Ovary (tissue), 9 donors: Measurements from ENCODE around the gene NYAP2. TPM values are rescaled to one million over a fixed set of nuclear protein-coding genes. Genes with fewer than 3 reads are reported as not detected.

ENCODE experiments used
- DNase-seq, 5 donors: peaks; one replicate each; pipeline ENCODE4 v3.0.0-alpha.2; 2019 to 2020
- H3K27ac ChIP-seq, 2 donors: fragments of 200-600 bp; one replicate each; pipeline versions ENCODE4 v1.5.1 to v1.8.0; 2019 to 2022
- H3K27me3 ChIP-seq: fragments of 200-600 bp; one replicate; pipeline ENCODE4 v1.8.0; 2022
- H3K36me3 ChIP-seq: fragments of 200-600 bp; sonication (generic); one replicate; pipeline ENCODE4 v1.5.1; 2019
- H3K4me1 ChIP-seq: one replicate; pipeline ENCODE4 v1.8.1; 2013; ENCODE audit warnings: mild to moderate bottlenecking, moderate library complexity; ENCODE audit not compliant: insufficient read depth
- H3K4me3 ChIP-seq: fragments of 200-600 bp; sonication (generic); one replicate; pipeline ENCODE4 v1.5.1; 2017
- H3K9me3 ChIP-seq, 2 donors: fragments of 200-600 bp in 1 of 2; sonication (generic) in 1 of 2; one replicate each; pipeline versions ENCODE4 v1.5.1 to v1.8.1; 2013 to 2019; ENCODE audit warnings: mild to moderate bottlenecking in 1 of 2, moderate library complexity in 1 of 2
- EP300 ChIP-seq: sonication (generic); formaldehyde crosslinking; IDR thresholded peaks from one replicate; pipeline ENCODE4 v1.6.1; 2017; ENCODE audit warnings: antibody characterized with exemption
- POLR2A ChIP-seq: fragments of 450-650 bp; IDR thresholded peaks from one replicate; pipeline ENCODE4 v1.6.1; 2017; ENCODE audit warnings: antibody characterized with exemption, mild to moderate bottlenecking, moderate library complexity
- WGBS, 3 donors: extraction: QIAGEN DNeasy Blood & Tissue Kit in 1 of 3; methylation state at CpG; one replicate each; pipeline versions ENCODE4 v1.1.5 to v1.1.7; 2013 to 2017; 5-methylcytosine and 5-hydroxymethylcytosine counted together
- intact Hi-C, 4 donors: fragments of 100-400 bp; cut with DNase I; formaldehyde crosslinking; loops; one replicate each; pipeline versions ENCODE4 v1.11.0 to v1.15.1; 2022 to 2023
- polyA plus RNA-seq, 2 donors: library from polyadenylated mRNA; stranded (reverse); fragments of 200-250 nt in 1 of 2; fragments of 350-450 nt in 1 of 2; fragmentation: Illumina TruSeq in 1 of 2; extraction: RNeasy Lipid Tissue Mini Kit (QIAGEN cat#74804) in 1 of 2; gene quantifications; one replicate each; pipeline ENCODE4 v1.2.3, GENCODE V29; 2013 to 2014
- total RNA-seq, 7 donors: library from RNA; depleted of rRNA in 2 of 7; stranded (reverse); fragments of >200 nt in 2 of 7; fragmentation: NEBNext Ultra II Directional in 3 of 7; extraction: Animal tissue kit (Norgen Biotek cat#: 25700) in 3 of 7; gene quantifications; one replicate each; pipeline versions ENCODE4 v1.1.0 to v1.2.4, GENCODE V29; 2016 to 2023
- TF ChIP-seq, protein P1 (sequence below), 3 donors: fragments of 450-650 bp in 2 of 3; fragments of 200-600 bp in 1 of 3; IDR thresholded peaks; one replicate each; pipeline versions ENCODE4 v1.5.1 to v1.8.0; 2016 to 2022; ENCODE audit warnings: antibody characterized with exemption in 3 of 3, mild to moderate bottlenecking in 1 of 3
- donor health status: DM: no; HTN: no; CAD: no; lungs with moderate emphysema.
- donor health status: DM: no; HTN: no; CAD: no.
- donor health status: Bipolar disorder and iron deficiency.
- donor health status: DM: yes; HTN: yes; CAD: no.
- donor health status: DM: no; HTN: no; CAD: no.
- donor health status: DM: yes; HTN: yes; CAD: no.

Gene NYAP2
- total and polyA plus RNA-seq, 9 donors: 0.10 to 0.13 TPM; not detected in 7

DNA sequence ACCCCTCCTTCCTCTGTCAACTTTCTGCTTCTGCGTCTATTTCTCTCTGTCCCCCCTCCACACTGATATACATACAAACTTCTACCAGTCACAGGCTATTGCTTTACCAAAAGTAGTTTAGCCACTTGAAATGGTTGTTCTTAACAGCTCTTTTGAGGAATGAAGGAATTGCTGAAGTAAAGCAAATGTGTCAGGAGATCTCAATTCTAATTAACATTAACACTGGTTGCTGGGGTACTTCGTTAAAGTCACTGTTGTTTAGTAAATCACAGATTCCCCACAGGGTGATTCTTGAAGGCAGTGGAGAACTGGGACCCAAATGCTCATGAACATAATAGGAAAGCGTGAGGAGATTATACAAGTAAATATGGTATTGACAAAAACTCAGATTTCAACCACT, 232.8 kb downstream of the NYAP2 start:
- TF ChIP-seq EP300: no peak
- TF ChIP-seq, protein P1, sequence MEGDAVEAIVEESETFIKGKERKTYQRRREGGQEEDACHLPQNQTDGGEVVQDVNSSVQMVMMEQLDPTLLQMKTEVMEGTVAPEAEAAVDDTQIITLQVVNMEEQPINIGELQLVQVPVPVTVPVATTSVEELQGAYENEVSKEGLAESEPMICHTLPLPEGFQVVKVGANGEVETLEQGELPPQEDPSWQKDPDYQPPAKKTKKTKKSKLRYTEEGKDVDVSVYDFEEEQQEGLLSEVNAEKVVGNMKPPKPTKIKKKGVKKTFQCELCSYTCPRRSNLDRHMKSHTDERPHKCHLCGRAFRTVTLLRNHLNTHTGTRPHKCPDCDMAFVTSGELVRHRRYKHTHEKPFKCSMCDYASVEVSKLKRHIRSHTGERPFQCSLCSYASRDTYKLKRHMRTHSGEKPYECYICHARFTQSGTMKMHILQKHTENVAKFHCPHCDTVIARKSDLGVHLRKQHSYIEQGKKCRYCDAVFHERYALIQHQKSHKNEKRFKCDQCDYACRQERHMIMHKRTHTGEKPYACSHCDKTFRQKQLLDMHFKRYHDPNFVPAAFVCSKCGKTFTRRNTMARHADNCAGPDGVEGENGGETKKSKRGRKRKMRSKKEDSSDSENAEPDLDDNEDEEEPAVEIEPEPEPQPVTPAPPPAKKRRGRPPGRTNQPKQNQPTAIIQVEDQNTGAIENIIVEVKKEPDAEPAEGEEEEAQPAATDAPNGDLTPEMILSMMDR (IDR thresholded peaks at IDR 0.05): no peak
- no peak for TF ChIP-seq POLR2A
- DNase-seq: no peak
- Histone ChIP-seq H3K4me3 (no peak overlapping the region), H3K9me3 (no peaks in the 10 kb centered on the region), H3K36me3 (no peaks in the 10 kb centered on the region), H3K27me3 (no peaks in the 10 kb centered on the region), H3K4me1 (no peaks in the 10 kb centered on the region), H3K27ac (no peak overlapping the region)
- 84 to 94% (median 91%) methylated on average over 3 of the region's 3 CpGs for WGBS, 3 donors
- intact Hi-C loops: no loop called here

- no peak for DNase-seq
- intact Hi-C loops: no loop called here
- Histone ChIP-seq H3K36me3 (no peaks in the 10 kb centered on the region), H3K27me3 (no peaks in the 10 kb centered on the region), H3K27ac (no peak overlapping the region), H3K4me1 (no peaks in the 10 kb centered on the region), H3K4me3 (no peak overlapping the region), H3K9me3 (no peaks in the 10 kb centered on the region)
- TF ChIP-seq, protein P1 (IDR thresholded peaks at IDR 0.05): no peak
- no peak for TF ChIP-seq EP300
- TF ChIP-seq POLR2A: no peak
- 84 to 92% (median 91%) methylated on average over 1 of the region's 1 CpG for WGBS, 3 donors
Observed at GRCh38 chr2:225636558-225636957, 237.0 kb downstream of the NYAP2 start.

DNA sequence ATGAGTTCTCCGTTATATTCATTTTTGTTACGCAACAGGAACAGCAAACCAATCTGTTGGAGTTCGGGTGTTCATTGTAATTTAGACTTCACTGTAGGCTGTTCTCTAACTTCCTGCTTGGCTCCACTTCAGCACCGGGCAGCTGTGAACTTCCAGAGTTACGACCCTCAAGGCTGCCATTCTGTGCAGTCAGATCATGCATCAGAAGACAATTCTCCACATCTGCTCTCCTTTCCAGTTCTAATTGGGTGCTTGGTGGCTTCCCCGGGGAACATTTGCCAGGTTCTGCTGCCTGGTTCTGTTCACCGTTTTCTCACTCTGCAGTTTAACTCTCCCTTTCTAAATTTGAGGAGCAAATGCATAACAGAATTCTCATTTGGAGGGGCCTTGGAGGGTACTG, 237.7 kb downstream of the NYAP2 start:
- H3K4me3 ChIP-seq: no peak overlapping the region
- H3K27me3 ChIP-seq: no peaks in the 10 kb centered on the region
- peak in 1 of 5 donors; percentile 19 for DNase-seq
- no peaks in the 10 kb centered on the region for H3K36me3 ChIP-seq
- H3K9me3 ChIP-seq: no peaks in the 10 kb centered on the region
- H3K4me1 ChIP-seq: no peaks in the 10 kb centered on the region
- no peak overlapping the region for H3K27ac ChIP-seq
- intact Hi-C loops: no loop called here
- WGBS, 3 donors: 2 to 19% (median 6%) methylated on average over 7 of the region's 7 CpGs
- TF ChIP-seq, protein P1 (IDR thresholded peaks at IDR 0.05): no peak
- TF ChIP-seq EP300: no peak
- no peak for TF ChIP-seq POLR2A

DNA sequence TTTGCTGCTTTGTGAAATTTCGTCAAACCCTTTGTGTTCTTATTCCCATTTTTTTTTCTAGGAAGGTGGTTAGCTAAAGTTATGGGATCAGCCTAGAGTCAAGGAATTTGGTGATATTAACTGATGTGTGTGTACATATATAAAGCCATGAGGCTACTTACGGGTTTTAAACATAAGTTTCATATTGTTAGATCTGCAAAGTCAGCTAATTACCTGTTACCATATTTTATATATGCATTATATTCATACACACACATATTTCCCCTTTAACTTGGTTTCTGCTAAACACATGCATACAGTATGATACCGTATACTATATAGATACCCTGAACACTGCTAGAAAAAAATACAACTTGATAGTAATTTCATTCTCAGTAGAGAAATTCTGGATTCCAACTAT, 241.0 kb downstream of the NYAP2 start:
- 93 to 94% (median 94%) methylated on average over 3 of the region's 3 CpGs for WGBS, 3 donors
- no peaks in the 10 kb centered on the region for H3K4me1 ChIP-seq
- DNase-seq: no peak
- intact Hi-C loops: no loop called here
- no peaks in the 10 kb centered on the region for H3K9me3 ChIP-seq
- no peak overlapping the region for H3K4me3 ChIP-seq
- H3K27me3 ChIP-seq: no peaks in the 10 kb centered on the region
- TF ChIP-seq POLR2A (no peak), EP300 (no peak)
- TF ChIP-seq, protein P1 (IDR thresholded peaks at IDR 0.05): no peak
- no peaks in the 10 kb centered on the region for H3K36me3 ChIP-seq
- H3K27ac ChIP-seq: no peak overlapping the region

DNA sequence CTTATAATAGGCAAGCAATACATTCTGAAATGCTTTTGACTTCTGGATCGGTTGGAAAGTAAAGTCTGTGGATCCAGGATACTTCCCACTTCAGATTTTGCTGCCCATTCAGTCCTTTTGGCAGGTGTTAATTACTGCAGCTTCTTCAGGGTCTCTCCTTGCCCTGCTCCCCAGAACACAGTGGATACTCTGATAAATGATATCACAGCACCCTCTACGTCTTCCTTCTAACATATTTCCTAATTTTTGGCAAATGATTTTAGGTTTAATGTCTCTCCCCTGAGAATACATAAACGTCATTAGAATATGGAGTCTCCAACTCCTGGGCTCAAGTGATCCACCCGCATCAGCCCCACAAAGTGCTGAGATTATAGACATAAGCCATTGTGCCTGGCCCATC, 249.8 kb downstream of the NYAP2 start:
- Histone ChIP-seq H3K27ac (no peak overlapping the region), H3K36me3 (no peaks in the 10 kb centered on the region), H3K4me1 (no peaks in the 10 kb centered on the region), H3K4me3 (no peak overlapping the region), H3K27me3 (no peaks in the 10 kb centered on the region), H3K9me3 (no peaks in the 10 kb centered on the region)
- 55 to 58% (median 57%) methylated on average over 4 of the region's 4 CpGs for WGBS, 3 donors
- no peak for DNase-seq
- intact Hi-C loops: no loop called here
- TF ChIP-seq EP300: no peak
- TF ChIP-seq POLR2A: no peak
- TF ChIP-seq, protein P1 (IDR thresholded peaks at IDR 0.05): no peak
